PC-3 (cell line): ENCODE measurements around the gene ST7. TPM values are rescaled to one million over a fixed set of nuclear protein-coding genes. Genes with fewer than 3 reads are reported as not detected.
A peak's percentile ranks its signal among the peaks of the same experiment; 100 is the strongest.

ENCODE experiments used
- ATAC-seq: fragments of 200-7000 bp; cut with Tn5 transposase; 2 replicates; pipeline ENCODE4 v1.9.1; 2020; ENCODE audit warnings: mild to moderate bottlenecking, moderate library complexity
- BruUV-seq: library from RNA; stranded (reverse); fragments of 400-500 nt; replicated peaks from 2 replicates; lab custom pipeline; 2021; lab: Mats Ljungman, UMichigan
- CTCF ChIA-PET: fragments of 300-600 bp; sonication (Branson Sonifier 250); formaldehyde crosslinking; loops from one replicate; lab custom pipeline; 2022; ENCODE audit warnings: antibody characterized with exemption; lab: Charles Lee
- POLR2A ChIA-PET: fragments of 300-600 bp; sonication (Branson Sonifier 250); formaldehyde crosslinking; loops from one replicate; lab custom pipeline; 2022; ENCODE audit warnings: antibody characterized with exemption; ENCODE audit not compliant: unreplicated experiment; lab: Charles Lee
- DNase-seq: peaks from one replicate; pipeline ENCODE4 v3.0.0-alpha.2; 2015
- H2AFZ ChIP-seq: fragments of 300-600 bp; sonication (generic); 2 replicates; pipeline ENCODE4 v1.6.0; 2016; ENCODE audit warnings: antibody characterized with exemption, low read length
- H3F3A ChIP-seq: fragments of 300-600 bp; sonication (generic); one replicate; pipeline ENCODE4 v1.6.0; 2017; ENCODE audit warnings: antibody characterized with exemption, low read length, control low read depth, mild to moderate bottlenecking; ENCODE audit not compliant: unreplicated experiment
- H3K27ac ChIP-seq: fragments of 300-600 bp; sonication (generic); 2 replicates; pipeline ENCODE4 v1.5.1; 2016; ENCODE audit warnings: mild to moderate bottlenecking, low read length
- H3K27me3 ChIP-seq: fragments of 300-600 bp; sonication (generic); 2 replicates; pipeline ENCODE4 v1.6.1; 2016; ENCODE audit warnings: low read length, mixed read lengths
- H3K36me3 ChIP-seq: fragments of 300-600 bp; sonication (generic); 2 replicates; pipeline ENCODE4 v1.6.1; 2016; ENCODE audit warnings: low read depth, mixed run types, low read length, mixed read lengths
- H3K4me1 ChIP-seq: fragments of 300-600 bp; sonication (generic); 2 replicates; pipeline ENCODE4 v1.5.1; 2016; ENCODE audit warnings: low read length; ENCODE audit not compliant: insufficient read depth
- H3K4me2 ChIP-seq: fragments of 300-600 bp; sonication (generic); 2 replicates; pipeline ENCODE4 v1.6.0; 2016; ENCODE audit warnings: low read length
- H3K4me3 ChIP-seq: fragments of 300-600 bp; sonication (generic); 2 replicates; pipeline ENCODE4 v1.5.1; 2016; ENCODE audit warnings: mild to moderate bottlenecking, low read length, mixed read lengths
- H3K79me2 ChIP-seq: fragments of 300-600 bp; sonication (generic); 2 replicates; pipeline ENCODE4 v1.6.1; 2017; ENCODE audit warnings: low read length, mixed read lengths
- H3K9ac ChIP-seq: fragments of 300-600 bp; sonication (generic); 2 replicates; pipeline ENCODE4 v1.6.0; 2016; ENCODE audit warnings: mild to moderate bottlenecking, low read length
- H3K9me2 ChIP-seq: fragments of 300-600 bp; sonication (generic); replicated peaks from 2 replicates; pipeline ENCODE4 v1.6.1; 2016; ENCODE audit warnings: mixed run types, low read length, mixed read lengths
- H3K9me3 ChIP-seq: fragments of 300-600 bp; sonication (generic); 2 replicates; pipeline ENCODE4 v1.6.1; 2016; ENCODE audit warnings: low read length, mixed read lengths
- H4K20me1 ChIP-seq: fragments of 300-600 bp; sonication (generic); 2 replicates; pipeline ENCODE4 v1.6.1; 2016; ENCODE audit warnings: low read length, mixed read lengths
- EZH2 ChIP-seq: fragments of 300-600 bp; sonication (generic); IDR thresholded peaks from one replicate; pipeline ENCODE4 v1.6.1; 2017; ENCODE audit warnings: antibody characterized with exemption, mild to moderate bottlenecking, low read length; ENCODE audit not compliant: unreplicated experiment
- EZH2phosphoT487 ChIP-seq: fragments of 300-600 bp; sonication (generic); IDR thresholded peaks from 2 replicates; pipeline ENCODE4 v1.6.1; 2018; ENCODE audit warnings: mild to moderate bottlenecking, antibody characterized with exemption, low read length, borderline replicate concordance
- intact Hi-C: fragments of 100-400 bp; cut with micrococcal nuclease; formaldehyde crosslinking; loops from 2 replicates; pipeline ENCODE4 v1.9.0; 2023
- total RNA-seq: library from RNA; depleted of rRNA; stranded (reverse); fragments of >200 nt; gene quantifications from 2 replicates; pipeline ENCODE4 v1.2.3, GENCODE V29; 2014
- TF ChIP-seq, protein P1 (sequence below): fragments of 300-600 bp; sonication (generic); conservative IDR thresholded peaks from 2 replicates; pipeline ENCODE4 v1.5.1; 2017; ENCODE audit warnings: antibody characterized with exemption, low read depth, mild to moderate bottlenecking, low read length

ST7 gene
- total RNA-seq, 1 experiment from 2014 or later: 19.7 TPM

DNA sequence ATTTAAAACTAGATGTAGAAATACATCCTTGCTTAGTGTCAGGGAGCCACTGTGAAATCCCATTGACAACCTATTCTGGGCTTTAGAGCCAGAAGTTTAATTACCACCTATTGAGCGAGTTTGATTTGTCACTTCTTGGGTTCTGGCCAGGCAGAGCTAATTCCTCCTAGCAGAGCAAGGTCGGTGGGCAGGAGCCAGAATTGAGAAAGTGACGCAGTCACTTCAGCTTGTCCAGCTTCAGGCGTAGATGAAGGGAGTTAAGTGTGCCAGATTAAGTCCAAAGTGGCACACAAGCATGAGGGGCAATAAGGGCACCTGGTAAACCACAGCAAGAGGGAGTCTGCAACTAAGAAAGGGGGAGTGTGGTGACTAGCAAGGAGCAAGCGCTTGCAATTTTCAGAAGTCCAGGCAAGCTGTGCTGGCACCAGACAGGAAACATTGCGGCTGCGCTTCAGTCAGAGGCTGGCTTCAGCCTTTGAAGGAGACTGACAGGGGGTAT lies 119.4 kb downstream of the ST7 start:
- H4K20me1 ChIP-seq: no peaks in the 10 kb centered on the region
- no peak overlapping the region for H3K27ac ChIP-seq
- no peak for ATAC-seq
- CTCF ChIA-PET: no interaction called here
- H3K4me3 ChIP-seq: no peak overlapping the region
- BruUV-seq: no TSS peak
- no peaks in the 10 kb centered on the region for H3K9me3 ChIP-seq
- peak; percentile 4 for DNase-seq
- no peak overlapping the region for H3K9ac ChIP-seq
- POLR2A ChIA-PET: no interaction called here
- H3K4me2 ChIP-seq: no peak overlapping the region
- H3F3A ChIP-seq: no peaks in the 10 kb centered on the region
- no peaks in the 10 kb centered on the region for H3K4me1 ChIP-seq
- no peaks in the 10 kb centered on the region for H3K9me2 ChIP-seq
- TF ChIP-seq EZH2phosphoT487 (no peak), EZH2 (no peak)
- TF ChIP-seq, protein P1, sequence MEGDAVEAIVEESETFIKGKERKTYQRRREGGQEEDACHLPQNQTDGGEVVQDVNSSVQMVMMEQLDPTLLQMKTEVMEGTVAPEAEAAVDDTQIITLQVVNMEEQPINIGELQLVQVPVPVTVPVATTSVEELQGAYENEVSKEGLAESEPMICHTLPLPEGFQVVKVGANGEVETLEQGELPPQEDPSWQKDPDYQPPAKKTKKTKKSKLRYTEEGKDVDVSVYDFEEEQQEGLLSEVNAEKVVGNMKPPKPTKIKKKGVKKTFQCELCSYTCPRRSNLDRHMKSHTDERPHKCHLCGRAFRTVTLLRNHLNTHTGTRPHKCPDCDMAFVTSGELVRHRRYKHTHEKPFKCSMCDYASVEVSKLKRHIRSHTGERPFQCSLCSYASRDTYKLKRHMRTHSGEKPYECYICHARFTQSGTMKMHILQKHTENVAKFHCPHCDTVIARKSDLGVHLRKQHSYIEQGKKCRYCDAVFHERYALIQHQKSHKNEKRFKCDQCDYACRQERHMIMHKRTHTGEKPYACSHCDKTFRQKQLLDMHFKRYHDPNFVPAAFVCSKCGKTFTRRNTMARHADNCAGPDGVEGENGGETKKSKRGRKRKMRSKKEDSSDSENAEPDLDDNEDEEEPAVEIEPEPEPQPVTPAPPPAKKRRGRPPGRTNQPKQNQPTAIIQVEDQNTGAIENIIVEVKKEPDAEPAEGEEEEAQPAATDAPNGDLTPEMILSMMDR: no peak
- no peaks in the 10 kb centered on the region for H3K79me2 ChIP-seq
- H3K36me3 ChIP-seq: no peaks in the 10 kb centered on the region
- H2AFZ ChIP-seq: no peak overlapping the region
- intact Hi-C loops: no loop called here
- no peaks in the 10 kb centered on the region for H3K27me3 ChIP-seq

DNA sequence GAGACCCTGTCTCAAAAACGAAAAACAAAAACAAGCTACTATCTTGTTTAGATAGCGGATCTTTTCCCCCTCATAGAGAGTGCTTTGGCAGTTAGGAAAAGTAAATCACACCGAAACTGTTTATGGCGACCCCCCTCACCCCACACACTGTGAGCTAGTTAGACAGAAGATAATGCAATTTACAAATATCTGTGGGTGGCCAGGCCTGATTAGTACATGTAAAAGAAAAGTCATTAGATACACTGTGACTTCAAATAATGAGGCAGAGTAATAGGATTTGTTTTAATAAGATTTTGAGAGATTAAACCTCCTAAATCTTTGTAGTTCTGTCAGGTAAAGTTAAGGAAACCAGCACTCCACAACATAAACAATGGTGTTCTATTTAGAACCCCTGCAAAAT lies 121.1 kb downstream of the ST7 start:
- ChIA-PET POLR2A (no interaction called here), CTCF (no interaction called here)
- Histone ChIP-seq H3K79me2 (no peaks in the 10 kb centered on the region), H3K9ac (no peak overlapping the region), H3K4me3 (no peak overlapping the region), H3F3A (no peaks in the 10 kb centered on the region), H3K36me3 (no peaks in the 10 kb centered on the region), H3K27ac (no peak overlapping the region), H3K4me2 (no peak overlapping the region), H4K20me1 (no peaks in the 10 kb centered on the region), H3K9me2 (no peaks in the 10 kb centered on the region), H3K27me3 (no peaks in the 10 kb centered on the region), H2AFZ (no peak overlapping the region), H3K4me1 (no peaks in the 10 kb centered on the region), H3K9me3 (no peaks in the 10 kb centered on the region)
- intact Hi-C loops: no loop called here
- TF ChIP-seq, protein P1: no peak
- TF ChIP-seq EZH2phosphoT487: no peak
- no peak for TF ChIP-seq EZH2
- no peak for ATAC-seq
- BruUV-seq: no TSS peak
- DNase-seq: no peak

DNA sequence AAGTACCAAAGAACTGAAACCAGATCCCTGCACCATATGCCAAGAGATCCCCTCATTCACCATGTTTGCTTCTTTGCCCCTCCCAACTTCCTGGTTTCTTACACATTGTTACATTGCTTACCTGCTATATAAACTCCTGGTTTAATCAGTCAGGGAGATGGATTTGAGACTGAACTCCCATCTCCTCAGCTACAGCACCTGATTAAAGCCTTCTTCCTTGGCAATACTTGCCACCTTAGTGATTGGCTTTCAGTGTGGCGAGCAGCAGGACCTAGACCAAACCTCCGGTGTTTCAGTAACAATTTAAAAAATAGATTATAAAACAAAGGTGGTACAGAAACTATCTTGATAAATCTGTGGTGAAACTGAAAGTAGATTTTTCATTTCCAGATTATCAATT lies 122.6 kb downstream of the ST7 start:
- CTCF ChIA-PET: no interaction called here
- no TSS peak for BruUV-seq
- ATAC-seq: no peak
- H3K9ac ChIP-seq: no peak overlapping the region
- H3F3A ChIP-seq: no peaks in the 10 kb centered on the region
- H3K27ac ChIP-seq: no peak overlapping the region
- no peak overlapping the region for H3K4me2 ChIP-seq
- H2AFZ ChIP-seq: no peak overlapping the region
- intact Hi-C loops: no loop called here
- H4K20me1 ChIP-seq: no peaks in the 10 kb centered on the region
- no peaks in the 10 kb centered on the region for H3K27me3 ChIP-seq
- no peaks in the 10 kb centered on the region for H3K79me2 ChIP-seq
- no peaks in the 10 kb centered on the region for H3K9me3 ChIP-seq
- DNase-seq: no peak
- TF ChIP-seq, protein P1: no peak
- no peak for TF ChIP-seq EZH2
- TF ChIP-seq EZH2phosphoT487: no peak
- POLR2A ChIA-PET: no interaction called here
- H3K4me3 ChIP-seq: no peak overlapping the region
- no peaks in the 10 kb centered on the region for H3K9me2 ChIP-seq
- no peaks in the 10 kb centered on the region for H3K4me1 ChIP-seq
- H3K36me3 ChIP-seq: no peaks in the 10 kb centered on the region
